ENCODE data around the gene CLIC5. TPM values are rescaled to one million over a fixed set of nuclear protein-coding genes. Genes with fewer than 3 reads are reported as not detected.

Gene CLIC5
- polyA plus RNA-seq, 3 donors, result not detected

DNA sequence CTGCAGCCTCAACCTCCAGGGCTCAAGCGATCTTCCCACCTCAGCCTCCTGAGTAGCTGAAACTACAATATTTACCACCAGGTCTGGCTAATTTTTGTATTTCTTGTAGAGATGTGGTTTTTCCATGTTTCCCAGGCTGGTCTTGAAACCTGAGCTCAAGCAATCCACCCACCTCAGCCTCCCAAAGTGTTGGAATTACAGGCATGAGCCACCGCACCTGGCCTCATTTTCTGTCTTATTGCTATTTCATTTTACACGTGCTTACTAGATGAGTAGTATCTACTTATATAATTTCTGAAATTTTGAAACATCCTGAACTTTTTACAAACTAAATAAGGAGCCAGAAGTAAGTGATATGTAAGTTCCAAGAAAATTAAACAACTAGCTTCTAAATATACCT lies 34.6 kb downstream of the CLIC5 start:
- no peaks in the 10 kb centered on the region for H3K4me1 Mint-ChIP-seq
- no peaks in the 10 kb centered on the region for H4K20me1 ChIP-seq (ENCODE audit: insufficient read depth, low read length)
- no peak overlapping the region for H3K27ac Mint-ChIP-seq
- peaks cover 0 to 6% (median 0%) of the 10 kb centered on the region in 7 donors for H3K9me3 Mint-ChIP-seq
- no peak overlapping the region for H3K27ac ChIP-seq (ENCODE audit: low read depth in 1 of 2, low read length in 2 of 2)
- TF ChIP-seq CTCF (IDR thresholded peaks at IDR 0.05), result no peak
- no peak overlapping the region for H2AFZ ChIP-seq (ENCODE audit: insufficient read depth, low read depth, low read length, poor library complexity, severe bottlenecking)
- no peak overlapping the region for H3K4me3 Mint-ChIP-seq
- no peaks in the 10 kb centered on the region for H3K36me3 ChIP-seq (replicated peaks in 1 of 2; ENCODE audit: control insufficient read depth in 1 of 2, insufficient read depth in 2 of 2, low read length in 2 of 2)
- no peak overlapping the region for H3K4me2 ChIP-seq (replicated peaks; ENCODE audit: extremely low read depth, low read length, poor library complexity, severe bottlenecking)
- intact Hi-C loops (cut with micrococcal nuclease), result no loop called here
- H3K27me3 Mint-ChIP-seq (ENCODE audit: low read depth in 3 of 3), result peaks cover 0 to 2% (median 0%) of the 10 kb centered on the region in 3 donors
- no CpG with 5 or more reads among the region's 3 CpGs for WGBS (ENCODE audit: insufficient coverage)
- no peaks in the 10 kb centered on the region for H3K36me3 Mint-ChIP-seq
- no peaks in the 10 kb centered on the region for H3K4me1 ChIP-seq (ENCODE audit: control insufficient read depth in 1 of 2, insufficient read depth in 2 of 2, low read length in 2 of 2)
- H3K9me3 ChIP-seq (replicated peaks in 1 of 2; ENCODE audit: control insufficient read depth in 1 of 2, insufficient read depth in 1 of 2, low read length in 2 of 2), result no peaks in the 10 kb centered on the region
- no peaks in the 10 kb centered on the region for H3K27me3 ChIP-seq (ENCODE audit: control insufficient read depth in 2 of 2, insufficient read depth in 2 of 2, low read length in 2 of 2)
- H3K4me3 ChIP-seq (replicated peaks in 1 of 3; ENCODE audit: low read depth in 2 of 3, low read length in 3 of 3), result no peak overlapping the region
- H3K9ac ChIP-seq (ENCODE audit: insufficient read depth, low read length, poor library complexity, severe bottlenecking), result no peak overlapping the region
- no peaks in the 10 kb centered on the region for H3K79me2 ChIP-seq (ENCODE audit: insufficient read depth, low read length)
- no peak for DNase-seq

GRCh38 chr6:45979311-45979710 lies 36.3 kb downstream of the CLIC5 start:
- no peaks in the 10 kb centered on the region for H3K27me3 ChIP-seq (ENCODE audit: control insufficient read depth in 2 of 2, insufficient read depth in 2 of 2, low read length in 2 of 2)

More at GRCh38 chr6:45979311-45979710, 36.3 kb downstream of the CLIC5 start:
- H4K20me1 ChIP-seq (ENCODE audit: insufficient read depth, low read length), result no peaks in the 10 kb centered on the region
- no peak overlapping the region for H3K4me2 ChIP-seq (replicated peaks; ENCODE audit: extremely low read depth, low read length, poor library complexity, severe bottlenecking)
- H3K4me1 Mint-ChIP-seq, result no peaks in the 10 kb centered on the region
- H3K79me2 ChIP-seq (ENCODE audit: insufficient read depth, low read length), result no peaks in the 10 kb centered on the region
- H3K36me3 ChIP-seq (replicated peaks in 1 of 2; ENCODE audit: control insufficient read depth in 1 of 2, insufficient read depth in 2 of 2, low read length in 2 of 2), result no peaks in the 10 kb centered on the region
- no peak overlapping the region for H3K27ac ChIP-seq (ENCODE audit: low read depth in 1 of 2, low read length in 2 of 2)
- DNase-seq, result no peak
- H3K4me3 Mint-ChIP-seq, result no peak overlapping the region
- no peaks in the 10 kb centered on the region for H3K36me3 Mint-ChIP-seq
- H3K9me3 Mint-ChIP-seq, result peaks cover 2 to 9% (median 4%) of the 10 kb centered on the region in 7 donors
- WGBS (ENCODE audit: insufficient coverage), result no CpG with 5 or more reads among the region's 2 CpGs
- H3K4me3 ChIP-seq (replicated peaks in 1 of 3; ENCODE audit: low read depth in 2 of 3, low read length in 3 of 3), result no peak overlapping the region
- peaks cover 0 to 5% of the 10 kb centered on the region in 2 donors for H3K9me3 ChIP-seq (replicated peaks in 1 of 2; ENCODE audit: control insufficient read depth in 1 of 2, insufficient read depth in 1 of 2, low read length in 2 of 2)
- peaks cover 0 to 2% (median 0%) of the 10 kb centered on the region in 3 donors for H3K27me3 Mint-ChIP-seq (ENCODE audit: low read depth in 3 of 3)
- H3K4me1 ChIP-seq (ENCODE audit: control insufficient read depth in 1 of 2, insufficient read depth in 2 of 2, low read length in 2 of 2), result no peaks in the 10 kb centered on the region
- H3K9ac ChIP-seq (ENCODE audit: insufficient read depth, low read length, poor library complexity, severe bottlenecking), result no peak overlapping the region
- no peak for TF ChIP-seq CTCF (IDR thresholded peaks at IDR 0.05)
- intact Hi-C loops (cut with micrococcal nuclease), result no loop called here
- H3K27ac Mint-ChIP-seq, result no peak overlapping the region
- no peak overlapping the region for H2AFZ ChIP-seq (ENCODE audit: insufficient read depth, low read depth, low read length, poor library complexity, severe bottlenecking)

Data from CD14-positive monocyte (primary cell).